ENCODE results near the gene ZNF292.
"Not testable (repeated sequence)": the region's sequence is repeated elsewhere in the genome, so short reads cannot be mapped to it uniquely, and the experiment has no call there.

ZNF292 gene

GRCh38 chr6:87161299-87161698 lies 5.9 kb downstream of the ZNF292 start:
- DNase-seq (ENCODE audit: low read depth, low spot score) = no peak

DNA sequence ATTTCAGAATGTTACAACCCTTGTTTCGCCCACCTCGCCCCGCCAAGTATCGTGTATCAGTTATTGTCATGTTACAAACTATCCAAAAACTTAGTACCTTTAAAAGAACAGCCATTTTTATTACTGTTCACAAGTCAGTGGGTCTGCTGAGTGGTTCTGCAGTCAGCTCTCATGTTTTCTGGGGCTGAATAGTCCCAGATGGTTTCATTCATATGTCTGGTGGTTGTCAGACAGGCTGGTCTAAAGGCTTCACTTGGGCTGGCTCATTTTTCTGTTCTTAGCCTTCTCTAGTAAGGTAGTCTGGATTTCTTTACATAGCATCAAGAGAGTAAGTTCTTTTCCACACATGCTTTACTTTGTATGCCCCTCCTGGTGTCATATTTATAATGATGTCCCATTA lies 8.6 kb downstream of the ZNF292 start:
- DNase-seq (ENCODE audit: low read depth, low spot score) = no peak

DNA sequence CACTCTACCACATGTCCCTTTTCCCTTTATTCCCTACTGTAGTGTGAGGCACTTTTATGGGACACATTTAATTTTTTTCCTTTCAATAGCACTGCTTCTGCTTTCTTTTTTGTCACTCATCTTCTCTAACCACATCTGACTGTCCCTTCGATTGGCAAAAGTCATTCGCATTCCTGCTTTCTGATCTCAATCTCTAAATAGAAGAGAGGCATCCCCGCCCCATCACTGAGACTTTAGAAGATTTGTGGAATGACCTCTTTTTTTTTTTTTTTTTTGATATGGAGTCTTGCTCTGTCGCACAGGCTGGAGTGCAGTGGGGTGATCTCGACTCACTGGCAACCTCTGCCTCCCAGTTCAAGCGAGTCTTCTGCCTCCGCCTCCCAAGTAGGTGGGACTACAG lies 9.1 kb downstream of the ZNF292 start:
- no peak for DNase-seq (ENCODE audit: low read depth, low spot score)

DNA sequence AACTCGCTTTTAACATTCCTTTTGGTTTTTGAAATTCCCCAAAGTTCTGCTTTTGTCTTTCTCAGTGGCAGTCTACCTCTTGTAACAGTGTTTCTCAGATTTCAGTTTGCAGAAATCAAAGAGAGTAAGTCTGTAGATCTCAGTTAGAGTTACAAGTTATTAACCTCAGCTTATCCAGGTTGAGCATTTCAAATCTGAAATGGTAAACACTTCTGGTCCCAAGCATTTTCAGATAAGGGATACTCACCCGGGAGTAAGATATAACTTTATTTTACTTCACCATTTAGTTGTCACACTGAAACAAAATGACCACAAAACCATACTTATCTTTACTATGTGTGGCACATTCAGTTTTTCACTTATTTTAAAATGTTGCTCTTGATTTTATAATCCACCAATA lies 9.8 kb downstream of the ZNF292 start:
- DNase-seq (ENCODE audit: low read depth, low spot score) = no peak

- DNase-seq (ENCODE audit: low read depth, low spot score) = no peak
Observed at GRCh38 chr6:87171938-87172633, 16.7 kb downstream of the ZNF292 start.

DNA sequence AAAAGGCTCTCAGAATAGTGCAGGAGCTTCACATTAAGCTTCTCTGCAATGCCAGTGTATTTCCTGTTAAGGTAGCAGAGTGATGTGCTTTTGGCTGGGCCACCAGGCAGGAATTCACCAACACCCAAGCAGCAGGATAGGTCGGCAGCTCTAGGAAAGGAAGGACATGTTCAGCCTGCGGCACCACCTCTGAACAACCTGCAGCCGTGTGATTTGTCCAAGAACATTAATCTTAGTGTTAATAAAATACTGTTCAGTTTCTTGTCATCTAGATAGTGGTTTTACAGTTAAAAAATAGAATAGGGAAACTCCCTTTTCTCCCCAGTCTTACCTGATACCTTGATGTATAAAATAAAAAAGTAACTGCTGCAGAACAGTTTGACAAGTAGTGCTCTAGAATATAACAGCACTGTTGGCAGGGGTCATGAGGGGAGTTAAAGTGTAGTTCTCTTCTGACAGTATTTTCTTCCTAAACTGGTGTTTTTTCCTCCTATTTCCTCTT lies 18.8 kb downstream of the ZNF292 start:
- no peak for DNase-seq (ENCODE audit: low read depth, low spot score)

- DNase-seq (ENCODE audit: low read depth, low spot score) = no peak
Observed at GRCh38 chr6:87176493-87176892, 21.1 kb downstream of the ZNF292 start.

GRCh38 chr6:87180105-87180728 lies 24.9 kb downstream of the ZNF292 start:
- no peak for DNase-seq (ENCODE audit: low read depth, low spot score)

- no peak for DNase-seq (ENCODE audit: low read depth, low spot score)
Observed at GRCh38 chr6:87181903-87182302, 26.5 kb downstream of the ZNF292 start.

DNA sequence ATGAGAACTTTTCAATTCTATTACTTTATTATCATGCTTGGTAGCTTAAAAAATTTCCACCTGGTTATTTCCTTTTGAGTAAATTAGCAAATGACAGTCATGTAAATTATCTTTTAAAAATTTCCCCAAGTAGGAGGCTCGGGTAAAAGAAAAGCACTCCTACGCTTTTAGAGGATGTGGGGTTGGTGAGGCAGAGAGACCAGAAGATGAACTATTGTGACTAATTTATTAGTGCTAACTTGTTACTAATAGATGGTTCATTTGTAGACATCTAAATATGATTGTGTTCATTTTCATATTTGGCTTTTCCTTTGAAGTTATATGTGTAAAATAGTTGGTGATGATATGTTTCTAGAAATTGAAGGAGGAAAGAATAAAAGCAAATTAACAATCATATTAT lies 27.0 kb downstream of the ZNF292 start:
- DNase-seq (ENCODE audit: low read depth, low spot score) = no peak

DNA sequence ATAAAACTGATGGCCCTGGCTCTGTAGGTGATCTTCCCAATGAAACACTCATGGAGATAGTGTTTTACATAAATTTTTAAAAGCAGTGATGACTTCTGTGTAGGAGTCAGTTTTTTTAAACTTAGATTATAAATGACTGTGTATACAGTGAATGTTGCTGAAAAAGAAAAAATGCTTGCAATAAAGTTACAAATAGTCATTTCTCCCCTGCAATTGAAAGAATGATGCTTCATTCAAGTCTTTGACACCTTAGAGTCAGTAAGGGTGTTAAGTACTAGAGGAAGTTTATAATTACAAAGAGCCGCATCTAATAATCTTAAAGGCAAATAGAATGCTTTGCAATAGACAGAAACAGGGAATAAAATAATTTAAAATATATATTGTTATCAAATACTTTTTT lies 27.6 kb downstream of the ZNF292 start:
- DNase-seq (ENCODE audit: low read depth, low spot score) = no peak

DNA sequence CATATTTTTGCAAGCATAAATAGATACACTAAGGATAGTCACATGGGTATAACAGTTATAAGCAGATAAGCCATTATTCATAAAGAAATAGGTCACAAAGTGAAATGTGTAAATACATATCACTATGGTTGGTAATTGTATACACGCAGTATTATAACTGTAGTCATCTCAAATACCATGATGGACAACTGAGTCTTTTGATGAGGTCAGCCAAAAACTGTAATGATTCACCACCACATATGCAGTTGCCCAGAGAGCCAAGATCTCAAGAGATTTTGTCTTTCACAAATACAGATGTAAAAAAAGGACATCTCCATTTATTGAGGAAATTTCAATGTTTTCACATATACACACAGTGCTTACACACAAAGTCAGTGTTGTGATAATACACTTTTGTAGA lies 28.3 kb downstream of the ZNF292 start:
- DNase-seq (ENCODE audit: low read depth, low spot score) = peak; percentile 24

DNA sequence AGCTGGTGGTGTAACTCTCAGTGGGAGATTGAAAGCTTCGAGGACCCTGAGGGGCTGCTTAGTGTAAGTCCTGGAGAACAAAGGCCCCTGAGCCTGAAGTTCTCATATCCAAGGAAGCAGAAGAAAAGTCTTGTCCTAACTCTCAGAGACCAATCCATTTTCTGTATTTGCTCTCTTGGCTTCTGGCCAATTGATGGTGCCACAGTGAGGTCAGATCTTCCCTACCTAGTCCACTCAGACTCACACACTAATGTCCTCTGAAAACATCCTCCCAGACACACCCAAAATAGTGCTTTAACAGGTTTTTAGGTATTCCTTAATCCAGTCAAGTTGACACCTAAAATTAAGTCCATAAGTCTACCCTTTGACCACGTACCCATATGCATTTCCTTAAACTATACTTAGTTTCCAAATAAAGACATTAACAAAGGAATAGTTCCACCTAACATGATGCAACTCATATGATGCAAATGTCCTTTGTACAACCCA lies 29.4 kb downstream of the ZNF292 start:
- no peak for DNase-seq (ENCODE audit: low read depth, low spot score)

DNA sequence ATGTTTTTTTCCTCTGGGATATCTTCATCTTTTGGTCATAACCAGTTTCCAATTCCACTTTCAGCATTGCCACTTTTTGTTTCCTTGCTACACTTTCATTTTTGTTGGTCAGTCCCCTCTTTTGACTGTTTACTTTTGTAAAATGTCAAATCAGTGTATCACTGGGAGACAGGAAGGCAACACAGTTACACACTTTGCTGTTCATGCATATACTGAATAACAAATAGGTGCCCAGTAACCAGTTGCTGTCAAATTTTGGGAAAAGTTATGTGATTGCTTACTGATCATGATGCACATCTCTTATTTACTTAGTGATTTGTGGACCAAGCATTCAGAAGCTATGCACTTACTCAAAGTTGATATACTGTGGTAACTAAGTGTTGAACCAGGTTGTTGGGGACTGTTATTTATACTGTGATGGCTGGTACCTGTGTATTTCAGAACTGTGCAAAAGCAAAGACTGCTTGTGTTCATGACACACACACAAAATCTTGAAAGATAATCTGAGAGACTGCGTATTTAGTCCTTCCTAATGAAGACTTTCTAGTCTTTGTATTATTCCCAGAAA lies 41.0 kb downstream of the ZNF292 start:
- DNase-seq (ENCODE audit: low read depth, low spot score) = peak; percentile 11

GRCh38 chr6:87197547-87197946 lies 42.2 kb downstream of the ZNF292 start:
- DNase-seq (ENCODE audit: low read depth, low spot score) = no peak

- not testable (repeated sequence) for DNase-seq (ENCODE audit: low read depth, low spot score)
Observed at GRCh38 chr6:87198022-87198810, 42.9 kb downstream of the ZNF292 start.

GRCh38 chr6:87199787-87200186 lies 44.4 kb downstream of the ZNF292 start:
- no peak for DNase-seq (ENCODE audit: low read depth, low spot score)

DNA sequence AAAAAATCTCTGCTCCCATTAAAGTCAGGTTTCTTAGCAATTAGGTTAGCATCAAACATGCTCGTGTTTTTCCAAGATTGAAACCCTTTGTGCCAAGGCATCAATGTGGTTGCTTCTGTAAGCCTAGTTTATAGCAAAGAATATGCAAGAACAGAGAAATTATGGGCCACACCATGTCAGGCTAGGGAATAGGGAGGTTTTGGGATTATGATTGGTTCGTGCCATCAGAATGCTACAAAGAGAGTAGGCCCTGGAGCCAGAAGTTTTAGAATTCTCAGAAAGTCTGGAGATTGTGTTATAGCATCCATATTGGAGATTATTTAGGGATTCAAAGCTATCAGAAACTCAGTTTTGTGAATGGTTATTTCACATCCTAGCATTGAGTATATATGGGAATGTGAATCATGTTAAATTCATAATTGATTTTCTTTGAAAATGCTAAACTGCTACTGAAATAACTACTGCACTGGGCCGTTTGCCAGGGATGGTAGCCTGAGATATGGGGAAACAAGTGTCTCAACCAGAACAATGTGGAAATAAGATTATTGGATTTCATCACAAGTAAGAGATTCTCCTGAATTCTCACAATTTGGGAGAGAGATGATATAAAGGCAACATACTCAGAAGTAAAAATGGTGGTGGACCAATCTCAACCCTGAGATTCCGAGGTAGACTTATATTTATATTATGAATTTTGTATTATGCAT lies 45.3 kb downstream of the ZNF292 start:
- DNase-seq (ENCODE audit: low read depth, low spot score) = no peak

GRCh38 chr6:87203448-87204023 lies 48.2 kb downstream of the ZNF292 start:
- DNase-seq (ENCODE audit: low read depth, low spot score) = no peak

GRCh38 chr6:87209812-87210211 lies 54.4 kb downstream of the ZNF292 start:
- DNase-seq (ENCODE audit: low read depth, low spot score) = no peak

- no peak for DNase-seq (ENCODE audit: low read depth, low spot score)
Observed at GRCh38 chr6:87210979-87211378, 55.6 kb downstream of the ZNF292 start.

Data from astrocyte of the hippocampus (primary cell).